HEK293T (cell line): ENCODE measurements around the gene HINFP.

Experiments used
- CTCF ChIA-PET: fragments of 350-600 bp; formaldehyde crosslinking; extraction: SDS; loops from one replicate; lab custom pipeline; 2021; ENCODE audit warnings: antibody characterized with exemption, inconsistent platforms; lab: Yijun Ruan, JAX
- POLR2A ChIA-PET: fragments of 350-600 bp; formaldehyde crosslinking; extraction: SDS; loops from one replicate; lab custom pipeline; 2020; ENCODE audit warnings: antibody characterized with exemption, inconsistent platforms; lab: Yijun Ruan, JAX
- DNase-seq: peaks from one replicate; pipeline ENCODE4 v3.0.0; 2012; ENCODE audit warnings: mixed read lengths; ENCODE audit errors: extremely low spot score
- BHLHE40 ChIP-seq: fragments of 450-650 bp; IDR thresholded peaks from 2 replicates; pipeline ENCODE4 v1.6.1; 2016; ENCODE audit warnings: mild to moderate bottlenecking, moderate library complexity, borderline replicate concordance
- CTBP1 ChIP-seq: fragments of 450-650 bp; IDR thresholded peaks from 2 replicates; pipeline ENCODE4 v1.6.1; 2016; ENCODE audit warnings: borderline replicate concordance
- ELF4 ChIP-seq: fragments of 450-650 bp; IDR thresholded peaks from 2 replicates; pipeline ENCODE4 v1.6.1; 2017; ENCODE audit warnings: antibody characterized with exemption
- FOXA1 ChIP-seq: fragments of 450-650 bp; IDR thresholded peaks from 2 replicates; pipeline ENCODE4 v1.6.1; 2016; ENCODE audit warnings: mild to moderate bottlenecking
- FOXK2 ChIP-seq: fragments of 450-650 bp; IDR thresholded peaks from 2 replicates; pipeline ENCODE4 v1.6.1; 2016; ENCODE audit warnings: mild to moderate bottlenecking
- FOXM1 ChIP-seq: fragments of 450-650 bp; IDR thresholded peaks from 2 replicates; pipeline ENCODE4 v1.6.1; 2017; ENCODE audit warnings: mild to moderate bottlenecking, borderline replicate concordance
- HDGF ChIP-seq: fragments of 450-650 bp; IDR thresholded peaks from 2 replicates; pipeline ENCODE4 v1.6.1; 2017; ENCODE audit warnings: antibody characterized with exemption, borderline replicate concordance
- L3MBTL2 ChIP-seq: fragments of 450-650 bp; conservative IDR thresholded peaks from 2 replicates; pipeline ENCODE4 v1.6.1; 2016; ENCODE audit warnings: mild to moderate bottlenecking
- LEF1 ChIP-seq: fragments of 450-650 bp; IDR thresholded peaks from 2 replicates; pipeline ENCODE4 v1.6.1; 2017; ENCODE audit warnings: mild to moderate bottlenecking, borderline replicate concordance
- NFRKB ChIP-seq: fragments of 450-650 bp; IDR thresholded peaks from 2 replicates; pipeline ENCODE4 v1.6.1; 2016; ENCODE audit warnings: mild to moderate bottlenecking, moderate library complexity
- PKNOX1 ChIP-seq: fragments of 450-650 bp; IDR thresholded peaks from 2 replicates; pipeline ENCODE4 v1.6.1; 2016
- SP1 ChIP-seq: fragments of 450-650 bp; IDR thresholded peaks from 2 replicates; pipeline ENCODE4 v1.6.1; 2017
- SUZ12 ChIP-seq: fragments of 450-650 bp; IDR thresholded peaks from 2 replicates; pipeline ENCODE4 v1.6.1; 2016; ENCODE audit warnings: mild to moderate bottlenecking
- TARDBP ChIP-seq: fragments of 450-650 bp; IDR thresholded peaks from 2 replicates; pipeline ENCODE4 v1.6.1; 2016
- ZNF384 ChIP-seq: fragments of 450-650 bp; IDR thresholded peaks from 2 replicates; pipeline ENCODE4 v1.6.1; 2016

HINFP gene

GRCh38 chr11:119168471-119169281 lies 47.3 kb downstream of the HINFP start, which contains the start of gene NLRX1:
NLRX1 (plus strand) TSS chr11:119168725; CDS start chr11:119171404, 2,679 bp downstream.
- DNase-seq: peak; percentile 98
- POLR2A ChIA-PET: interaction anchor here (0.5 to 1.8 kb wide), 14 partner anchors 8 to 74 kb away, joined by 3 to 10 read pairs (median 4); partner anchors contain the start of genes ABCG4, C2CD2L and CBL
- CTCF ChIA-PET: interaction anchor here (0.6 to 1.7 kb wide), 7 partner anchors 11 to 139 kb away, joined by 3 to 14 read pairs (median 3); partner anchors contain the start of gene C2CD2L
- TF ChIP-seq FOXA1: no peak
- TF ChIP-seq ELF4: peak; percentile 44; the same call in 1 of the 2 replicates
- TF ChIP-seq HDGF: no peak
- TF ChIP-seq SUZ12: no peak
- no peak for TF ChIP-seq CTBP1
- TF ChIP-seq PKNOX1: peak; percentile 14; the same call in 1 of the 2 replicates
- no peak for TF ChIP-seq FOXM1
- TF ChIP-seq L3MBTL2: no peak
- TF ChIP-seq NFRKB: no peak

GRCh38 chr11:119169282-119169719 lies 47.9 kb downstream of the HINFP start:
- ChIA-PET POLR2A (interaction anchor here (0.5 to 1.8 kb wide), 15 partner anchors 9 to 74 kb away, joined by 3 to 10 read pairs (median 3); partner anchors contain the start of genes ABCG4, C2CD2L and CBL), CTCF (interaction anchor here (0.6 to 1.7 kb wide), 7 partner anchors 11 to 138 kb away, joined by 3 to 14 read pairs (median 3); partner anchors contain the start of gene C2CD2L)
- peak; percentile 49 for DNase-seq
- no peak for TF ChIP-seq TARDBP
- no peak for TF ChIP-seq ELF4
- TF ChIP-seq PKNOX1: no peak
- TF ChIP-seq FOXK2: no peak
- TF ChIP-seq BHLHE40: no peak
- TF ChIP-seq SUZ12: no peak
- no peak for TF ChIP-seq ZNF384
- no peak for TF ChIP-seq NFRKB
- no peak for TF ChIP-seq FOXA1
- no peak for TF ChIP-seq CTBP1
- no peak for TF ChIP-seq LEF1
- TF ChIP-seq SP1: no peak
- no peak for TF ChIP-seq HDGF
- TF ChIP-seq FOXM1: no peak
- TF ChIP-seq L3MBTL2: no peak

- TF ChIP-seq HDGF (no peak), ELF4 (no peak), FOXK2 (no peak), SUZ12 (no peak), PKNOX1 (no peak)
- CTCF ChIA-PET: no interaction called here
- no peak for DNase-seq
- POLR2A ChIA-PET: interaction anchor here (1.6 kb wide), 1 partner anchor 11 kb away, joined by 4 read pairs; no protein-coding TSS in a partner anchor
These were observed 51.1 kb downstream of the HINFP start for GRCh38 chr11:119172513-119172912.

- ChIA-PET CTCF (interaction anchor here (0.6 kb wide), 1 partner anchor 118 kb away, joined by 7 read pairs; no protein-coding TSS in a partner anchor), POLR2A (interaction anchor here (1.6 kb wide), 1 partner anchor 10 kb away, joined by 4 read pairs; no protein-coding TSS in a partner anchor)
- DNase-seq: no peak
- no peak for TF ChIP-seq SUZ12
- TF ChIP-seq FOXK2: no peak
- TF ChIP-seq CTBP1: no peak
- no peak for TF ChIP-seq NFRKB
- TF ChIP-seq SP1: no peak
- no peak for TF ChIP-seq ELF4
These were observed 52.1 kb downstream of the HINFP start for GRCh38 chr11:119173453-119173852.

- TF ChIP-seq SP1: no peak
- no peak for TF ChIP-seq LEF1
- no peak for TF ChIP-seq L3MBTL2
- TF ChIP-seq ZNF384: no peak
- no peak for TF ChIP-seq PKNOX1
- TF ChIP-seq NFRKB: no peak
- no peak for TF ChIP-seq SUZ12
- CTCF ChIA-PET: no interaction called here
- DNase-seq: no peak
- POLR2A ChIA-PET: no interaction called here
These were observed 54.2 kb downstream of the HINFP start for GRCh38 chr11:119175493-119176077.

- ChIA-PET POLR2A (no interaction called here), CTCF (no interaction called here)
- no peak for TF ChIP-seq SP1
- no peak for TF ChIP-seq ELF4
These were observed 56.8 kb downstream of the HINFP start for GRCh38 chr11:119178166-119178680.

More at GRCh38 chr11:119178166-119178680, 56.8 kb downstream of the HINFP start:
- no peak for DNase-seq
